ENCODE data around the gene FAM50B.

Gene FAM50B

GRCh38 chr6:3820563-3820962 lies 28.6 kb upstream of the FAM50B start:
- no peak for DNase-seq (ENCODE audit: low read depth in 2 of 2)

GRCh38 chr6:3822747-3823445 lies 26.3 kb upstream of the FAM50B start:
- DNase-seq (ENCODE audit: low read depth in 2 of 2) = no peak

- no peak for DNase-seq (ENCODE audit: low read depth in 2 of 2)
Measured at GRCh38 chr6:3823671-3824070, 25.5 kb upstream of the FAM50B start.

- DNase-seq (ENCODE audit: low read depth in 2 of 2) = no peak
Measured at GRCh38 chr6:3825331-3825831, 23.8 kb upstream of the FAM50B start.

GRCh38 chr6:3825851-3826581 lies 23.2 kb upstream of the FAM50B start:
- no peak for DNase-seq (ENCODE audit: low read depth in 2 of 2)

- DNase-seq (ENCODE audit: low read depth in 2 of 2) = no peak
Measured at GRCh38 chr6:3829285-3829684, 19.9 kb upstream of the FAM50B start.

GRCh38 chr6:3830806-3831205 lies 18.4 kb upstream of the FAM50B start:
- DNase-seq (ENCODE audit: low read depth in 2 of 2) = no peak

- no peak for DNase-seq (ENCODE audit: low read depth in 2 of 2)
Measured at GRCh38 chr6:3831761-3832530, 17.2 kb upstream of the FAM50B start.

- DNase-seq (ENCODE audit: low read depth in 2 of 2) = no peak
Measured at GRCh38 chr6:3835055-3835731, 14.0 kb upstream of the FAM50B start.

- DNase-seq (ENCODE audit: low read depth in 2 of 2) = no peak
Measured at GRCh38 chr6:3835785-3836184, 13.4 kb upstream of the FAM50B start.

GRCh38 chr6:3836566-3836965 lies 12.6 kb upstream of the FAM50B start:
- DNase-seq (ENCODE audit: low read depth in 2 of 2) = no peak

GRCh38 chr6:3837781-3838180 lies 11.4 kb upstream of the FAM50B start:
- DNase-seq (ENCODE audit: low read depth in 2 of 2) = no peak

GRCh38 chr6:3838992-3839867 lies 9.9 kb upstream of the FAM50B start:
- no peak for DNase-seq (ENCODE audit: low read depth in 2 of 2)

- DNase-seq (ENCODE audit: low read depth in 2 of 2) = no peak
Measured at GRCh38 chr6:3841066-3841454, 8.1 kb upstream of the FAM50B start.

- DNase-seq (ENCODE audit: low read depth in 2 of 2) = no peak
Measured at GRCh38 chr6:3841711-3842565, 7.2 kb upstream of the FAM50B start.

GRCh38 chr6:3843379-3844096 lies 5.6 kb upstream of the FAM50B start:
- no peak for DNase-seq (ENCODE audit: low read depth in 2 of 2)

- DNase-seq (ENCODE audit: low read depth in 2 of 2) = no peak
Measured at GRCh38 chr6:3844097-3844463, 5.1 kb upstream of the FAM50B start.

- DNase-seq (ENCODE audit: low read depth in 2 of 2) = no peak
Measured at GRCh38 chr6:3847521-3847920, 1.7 kb upstream of the FAM50B start.

- DNase-seq (ENCODE audit: low read depth in 2 of 2) = no peak
Measured at GRCh38 chr6:3848380-3848779, 793 bp upstream of the FAM50B start.

Data from activated CD8-positive, alpha-beta memory T cell treated with anti-CD3 and anti-CD28 coated beads for 4 hours (primary cell).